H9 (cell line): Measurements from ENCODE around the gene SS18. TPM values are rescaled to one million over a fixed set of nuclear protein-coding genes. Genes with fewer than 3 reads are reported as not detected.

ENCODE experiments used
- DNase-seq: peaks from one replicate; pipeline ENCODE4 v3.0.0-alpha.2; 2017
- H2AFZ ChIP-seq: one replicate; pipeline ENCODE4 v1.6.1; 2013; ENCODE audit warnings: mild to moderate bottlenecking, low read length, control low read depth, moderate library complexity
- H2AK5ac ChIP-seq: 2 replicates; pipeline ENCODE4 v1.6.1; 2013; ENCODE audit warnings: low read length, control low read depth, mixed read lengths; ENCODE audit not compliant: insufficient read length
- H2BK120ac ChIP-seq: one replicate; pipeline ENCODE4 v1.6.1; 2013; ENCODE audit warnings: low read depth, mild to moderate bottlenecking, low read length, control low read depth, inconsistent platforms; ENCODE audit not compliant: poor library complexity, severe bottlenecking
- H2BK12ac ChIP-seq: 2 replicates; pipeline ENCODE4 v1.6.1; 2013; ENCODE audit warnings: low read length, control low read depth, mixed read lengths, low read depth; ENCODE audit not compliant: insufficient read length
- H2BK15ac ChIP-seq: 2 replicates; pipeline ENCODE4 v1.6.1; 2013; ENCODE audit warnings: low read depth, low read length, control low read depth
- H2BK20ac ChIP-seq: one replicate; pipeline ENCODE4 v1.6.1; 2013; ENCODE audit warnings: low read depth, mild to moderate bottlenecking, low read length, control low read depth, inconsistent platforms; ENCODE audit not compliant: poor library complexity, severe bottlenecking
- H2BK5ac ChIP-seq: 2 replicates; pipeline ENCODE4 v1.6.1; 2013; ENCODE audit warnings: low read length, control low read depth, mixed read lengths; ENCODE audit not compliant: insufficient read length
- H3K14ac ChIP-seq: 2 replicates; pipeline ENCODE4 v1.6.1; 2013; ENCODE audit warnings: low read length, control low read depth; ENCODE audit not compliant: insufficient read depth
- H3K18ac ChIP-seq: 2 replicates; pipeline ENCODE4 v1.6.1; 2013; ENCODE audit warnings: low read depth, mild to moderate bottlenecking, mixed read lengths, low read length, control low read depth; ENCODE audit not compliant: insufficient read length
- H3K23ac ChIP-seq: 2 replicates; pipeline ENCODE4 v1.6.1; 2013; ENCODE audit warnings: low read length, control low read depth, mixed read lengths, low read depth; ENCODE audit not compliant: insufficient read length
- H3K23me2 ChIP-seq: 2 replicates; pipeline ENCODE4 v1.6.1; 2013; ENCODE audit warnings: low read depth, mild to moderate bottlenecking, mixed read lengths, low read length, control low read depth; ENCODE audit not compliant: insufficient read length, poor library complexity, severe bottlenecking
- H3K27ac ChIP-seq: 2 replicates; pipeline ENCODE4 v1.5.1; 2013; ENCODE audit warnings: low read length, control low read depth, mixed read lengths, low read depth; ENCODE audit not compliant: insufficient read length
- H3K27me3 ChIP-seq: 2 replicates; pipeline ENCODE4 v1.6.1; 2013; ENCODE audit warnings: low read length, control low read depth, inconsistent platforms; ENCODE audit not compliant: insufficient read depth
- H3K4ac ChIP-seq: 2 replicates; pipeline ENCODE4 v1.6.1; 2013; ENCODE audit warnings: low read depth, mild to moderate bottlenecking, control low read depth, inconsistent platforms, low read length, moderate library complexity
- H3K4me1 ChIP-seq: 2 replicates; pipeline ENCODE4 v1.6.1; 2013; ENCODE audit warnings: low read length, control low read depth, inconsistent platforms; ENCODE audit not compliant: insufficient read depth
- H3K4me2 ChIP-seq: 2 replicates; pipeline ENCODE4 v1.6.1; 2013; ENCODE audit warnings: low read length, control low read depth, mixed read lengths; ENCODE audit not compliant: insufficient read length, insufficient read depth
- H3K56ac ChIP-seq: 2 replicates; pipeline ENCODE4 v1.6.1; 2013; ENCODE audit warnings: low read depth, mild to moderate bottlenecking, mixed read lengths, low read length, control low read depth; ENCODE audit not compliant: insufficient read length
- H3K79me1 ChIP-seq: 2 replicates; pipeline ENCODE4 v1.6.1; 2013; ENCODE audit warnings: low read depth, mild to moderate bottlenecking, moderate library complexity, low read length, control low read depth, inconsistent platforms; ENCODE audit not compliant: insufficient read depth, poor library complexity, severe bottlenecking
- H3K79me2 ChIP-seq: 2 replicates; pipeline ENCODE4 v1.6.1; 2013; ENCODE audit warnings: low read length, control low read depth, inconsistent platforms; ENCODE audit not compliant: insufficient read depth
- H3K9ac ChIP-seq: 2 replicates; pipeline ENCODE4 v1.6.1; 2013; ENCODE audit warnings: low read length, control low read depth, mixed read lengths; ENCODE audit not compliant: insufficient read length; ENCODE audit errors: extremely low read depth
- H3K9me3 ChIP-seq: one replicate; pipeline ENCODE4 v1.6.1; 2013; ENCODE audit warnings: low read depth, low read length, inconsistent platforms; ENCODE audit not compliant: control insufficient read depth
- H3T11ph ChIP-seq: one replicate; pipeline ENCODE4 v1.6.1; 2013; ENCODE audit warnings: mild to moderate bottlenecking, low read length, control low read depth, inconsistent platforms
- H4K20me1 ChIP-seq: one replicate; pipeline ENCODE4 v1.6.1; 2013; ENCODE audit not compliant: control insufficient read depth, insufficient read length, insufficient read depth
- H4K5ac ChIP-seq: 2 replicates; pipeline ENCODE4 v1.6.1; 2013; ENCODE audit warnings: low read depth, mild to moderate bottlenecking, mixed read lengths, low read length, control low read depth; ENCODE audit not compliant: insufficient read length
- H4K8ac ChIP-seq: replicated peaks from 2 replicates; pipeline ENCODE4 v1.6.1; 2013; ENCODE audit warnings: low read length, control low read depth, mixed read lengths, low read depth; ENCODE audit not compliant: insufficient read length
- H4K91ac ChIP-seq: 2 replicates; pipeline ENCODE4 v1.6.1; 2013; ENCODE audit warnings: low read depth, mild to moderate bottlenecking, moderate library complexity, mixed read lengths, low read length, control low read depth; ENCODE audit not compliant: insufficient read length
- H3K27ac Mint-ChIP-seq, 3 experiments: 2 replicates in 2 of 3; 3 replicates in 1 of 3; pipeline ENCODE4 v1.8.0; 2020 to 2021; ENCODE audit warnings: mixed read lengths in 3 of 3, mild to moderate bottlenecking in 1 of 3, moderate library complexity in 1 of 3
- H3K27me3 Mint-ChIP-seq: 2 replicates; pipeline ENCODE4 v1.8.0; 2021; ENCODE audit warnings: low read depth, mild to moderate bottlenecking, moderate library complexity, mixed read lengths
- H3K36me3 Mint-ChIP-seq, 3 experiments: 2 replicates in 2 of 3; 3 replicates in 1 of 3; pipeline ENCODE4 v1.8.0; 2020 to 2021; ENCODE audit warnings: low read depth in 3 of 3, mixed read lengths in 3 of 3; ENCODE audit not compliant: insufficient read depth in 1 of 3
- H3K4me1 Mint-ChIP-seq, 2 experiments: 2 replicates each; pipeline ENCODE4 v1.8.0; 2020; ENCODE audit warnings: mixed read lengths in 2 of 2
- H3K4me3 Mint-ChIP-seq, 2 experiments: 2 replicates in 1 of 2; 3 replicates in 1 of 2; pipeline ENCODE4 v1.8.0; 2020 to 2021; ENCODE audit warnings: mild to moderate bottlenecking in 2 of 2, mixed read lengths in 2 of 2, moderate library complexity in 1 of 2
- H3K9me3 Mint-ChIP-seq, 2 experiments: 2 replicates in 1 of 2; 3 replicates in 1 of 2; pipeline ENCODE4 v1.8.0; 2020; ENCODE audit warnings: mild to moderate bottlenecking in 2 of 2, mixed read lengths in 2 of 2, moderate library complexity in 1 of 2
- WGBS: extraction: QIAGEN DNeasy Blood & Tissue Kit; methylation state at CpG from one replicate; pipeline ENCODE4 v1.1.7; 2013; ENCODE audit warnings: missing lambda C conversion rate, low lambda C conversion rate, mixed read lengths; ENCODE audit not compliant: insufficient read length; ENCODE audit errors: extremely low coverage; 5-methylcytosine and 5-hydroxymethylcytosine counted together
- total RNA-seq: library from RNA; stranded (reverse); gene quantifications from 2 replicates; pipeline ENCODE4 v1.2.1, GENCODE V29; 2021
- TF ChIP-seq, protein P1 (sequence below): fragments of 200-600 bp; sonication (generic); conservative IDR thresholded peaks from 3 replicates; pipeline ENCODE4 v1.8.0; 2021; ENCODE audit warnings: antibody characterized with exemption, mild to moderate bottlenecking

Gene SS18
- total RNA-seq, 1 experiment from 2014 or later, result 87.9 TPM

GRCh38 chr18:26104035-26104434 lies 13.6 kb upstream of the SS18 start:
- peaks cover 3% of the 10 kb centered on the region in 2 experiments; a peak in 2 of 5 replicates for H3K9me3 Mint-ChIP-seq
- Histone ChIP-seq H4K5ac (no peak overlapping the region), H3K14ac (no peak overlapping the region), H3K9ac (no peak overlapping the region), H2BK20ac (no peak overlapping the region), H2AFZ (no peak overlapping the region), H3K27me3 (no peaks in the 10 kb centered on the region), H3K4ac (no peak overlapping the region), H3K23me2 (no peaks in the 10 kb centered on the region), H3K9me3 (no peaks in the 10 kb centered on the region), H4K20me1 (no peaks in the 10 kb centered on the region), H3K18ac (no peak overlapping the region), H3K4me2 (no peak overlapping the region), H3K79me1 (no peaks in the 10 kb centered on the region), H3K56ac (no peak overlapping the region), H3K4me1 (no peaks in the 10 kb centered on the region), H2BK12ac (no peak overlapping the region), H2AK5ac (no peak overlapping the region), H4K8ac (no peak overlapping the region), H3K27ac (no peak overlapping the region), H2BK5ac (no peak overlapping the region), H3K79me2 (no peaks in the 10 kb centered on the region), H4K91ac (no peak overlapping the region), H2BK120ac (no peak overlapping the region), H3T11ph (no peak overlapping the region), H3K23ac (no peak overlapping the region), H2BK15ac (no peak overlapping the region)
- DNase-seq, result no peak
- no peaks in the 10 kb centered on the region for H3K4me1 Mint-ChIP-seq
- no peak overlapping the region for H3K4me3 Mint-ChIP-seq
- H3K36me3 Mint-ChIP-seq, result peaks cover 0 to 2% (median 0%) of the 10 kb centered on the region in 3 experiments; a peak in 1 of 7 replicates
- H3K27me3 Mint-ChIP-seq, result no peaks in the 10 kb centered on the region
- TF ChIP-seq, protein P1, sequence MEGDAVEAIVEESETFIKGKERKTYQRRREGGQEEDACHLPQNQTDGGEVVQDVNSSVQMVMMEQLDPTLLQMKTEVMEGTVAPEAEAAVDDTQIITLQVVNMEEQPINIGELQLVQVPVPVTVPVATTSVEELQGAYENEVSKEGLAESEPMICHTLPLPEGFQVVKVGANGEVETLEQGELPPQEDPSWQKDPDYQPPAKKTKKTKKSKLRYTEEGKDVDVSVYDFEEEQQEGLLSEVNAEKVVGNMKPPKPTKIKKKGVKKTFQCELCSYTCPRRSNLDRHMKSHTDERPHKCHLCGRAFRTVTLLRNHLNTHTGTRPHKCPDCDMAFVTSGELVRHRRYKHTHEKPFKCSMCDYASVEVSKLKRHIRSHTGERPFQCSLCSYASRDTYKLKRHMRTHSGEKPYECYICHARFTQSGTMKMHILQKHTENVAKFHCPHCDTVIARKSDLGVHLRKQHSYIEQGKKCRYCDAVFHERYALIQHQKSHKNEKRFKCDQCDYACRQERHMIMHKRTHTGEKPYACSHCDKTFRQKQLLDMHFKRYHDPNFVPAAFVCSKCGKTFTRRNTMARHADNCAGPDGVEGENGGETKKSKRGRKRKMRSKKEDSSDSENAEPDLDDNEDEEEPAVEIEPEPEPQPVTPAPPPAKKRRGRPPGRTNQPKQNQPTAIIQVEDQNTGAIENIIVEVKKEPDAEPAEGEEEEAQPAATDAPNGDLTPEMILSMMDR, result no peak
- no peak overlapping the region for H3K27ac Mint-ChIP-seq
- WGBS, result no CpG with 5 or more reads among the region's 1 CpG
